Psoas muscle (tissue), 8 donors: ENCODE results near the gene LYPD4. TPM values are rescaled to one million over a fixed set of nuclear protein-coding genes. Genes with fewer than 3 reads are reported as not detected.

Source experiments
- ATAC-seq, 4 donors: fragments of 200-7000 bp; cut with Tn5 transposase; one replicate each; pipeline ENCODE4 v1.9.1; 2020; ENCODE audit warnings: moderate library complexity in 3 of 4, mild to moderate bottlenecking in 2 of 4
- DNase-seq, 2 donors: peaks; one replicate each; pipeline ENCODE4 v3.0.0-alpha.2; 2020
- H3K27ac ChIP-seq: fragments of 200-600 bp; one replicate; pipeline ENCODE4 v1.8.0; 2022
- H3K27me3 ChIP-seq, 3 donors: fragments of 200-600 bp in 1 of 3; one replicate each; pipeline versions ENCODE4 v1.6.1 to v1.8.0; 2013 to 2022; ENCODE audit warnings: low read length in 2 of 3, mild to moderate bottlenecking in 2 of 3, moderate library complexity in 1 of 3; ENCODE audit not compliant: insufficient read depth in 3 of 3
- H3K36me3 ChIP-seq, 2 donors: fragments of 200-600 bp in 1 of 2; one replicate each; pipeline versions ENCODE4 v1.6.1 to v1.8.0; 2013 to 2022; ENCODE audit warnings: low read depth in 1 of 2, mild to moderate bottlenecking in 1 of 2, moderate library complexity in 1 of 2; ENCODE audit not compliant: insufficient read depth in 1 of 2
- H3K4me1 ChIP-seq: fragments of 200-600 bp; one replicate; pipeline ENCODE4 v1.8.0; 2022
- H3K4me3 ChIP-seq: fragments of 200-600 bp; one replicate; pipeline ENCODE4 v1.8.0; 2022; ENCODE audit warnings: mild to moderate bottlenecking
- H3K9me3 ChIP-seq: fragments of 200-600 bp; one replicate; pipeline ENCODE4 v1.8.0; 2022
- CTCF ChIP-seq: fragments of 200-600 bp; IDR thresholded peaks from one replicate; pipeline ENCODE4 v1.8.0; 2022; ENCODE audit warnings: antibody characterized with exemption
- WGBS, 3 donors: extraction: QIAGEN DNeasy Blood & Tissue Kit; methylation state at CpG; one replicate each; pipeline versions ENCODE4 v1.1.6 to v1.1.7; 2013; 5-methylcytosine and 5-hydroxymethylcytosine counted together
- intact Hi-C, 2 donors: fragments of 100-400 bp; cut with DNase I; formaldehyde crosslinking; loops; one replicate each; pipeline versions ENCODE4 v1.11.0 to v1.14.2; 2022
- polyA plus RNA-seq, 3 donors: library from polyadenylated mRNA; stranded (reverse); fragments of 200-250 nt; gene quantifications; one replicate each; pipeline ENCODE4 v1.2.3, GENCODE V29; 2013
- total RNA-seq, 4 donors: library from RNA; stranded (reverse); fragmentation: NEBNext Ultra II Directional in 2 of 4; extraction: Animal tissue kit (Norgen Biotek cat#: 25700) in 2 of 4; gene quantifications; one replicate each; pipeline versions ENCODE4 v1.2.1 to v1.2.4, GENCODE V29; 2021 to 2023
- donor health status: healthy with polysubstance abuse.
- donor health status: DM: no; HTN: no; CAD: no; lungs with moderate emphysema.
- donor health status: Bipolar disorder and iron deficiency.
- donor health status: healthy.
- donor health status: DM: yes; HTN: yes; CAD: no.
- donor health status: DM: no; HTN: no; CAD: no.
- donor health status: DM: no; HTN: no; CAD: no.
- donor health status: DM: yes; HTN: yes; CAD: no.

The LYPD4 gene
- total and polyA plus RNA-seq, 7 donors, result not detected

GRCh38 chr19:41801792-41802211 is 42.7 kb downstream of the LYPD4 start:
- Histone ChIP-seq H3K27me3 (peaks cover 0 to 5% (median 0%) of the 10 kb centered on the region in 3 donors), H3K27ac (no peak overlapping the region), H3K4me1 (no peaks in the 10 kb centered on the region), H3K9me3 (no peaks in the 10 kb centered on the region), H3K36me3 (no peaks in the 10 kb centered on the region), H3K4me3 (no peak overlapping the region)
- no peak for TF ChIP-seq CTCF
- ATAC-seq, result no peak
- no peak for DNase-seq
- intact Hi-C loops, result no loop called here
- 47 to 58% (median 56%) methylated on average over 2 of the region's 2 CpGs for WGBS, 3 donors

GRCh38 chr19:41801031-41801430 is 43.5 kb downstream of the LYPD4 start:
- DNase-seq, result no peak
- ATAC-seq, result no peak
- no peak overlapping the region for H3K27ac ChIP-seq
- H3K9me3 ChIP-seq, result no peaks in the 10 kb centered on the region
- peaks cover 0 to 5% (median 0%) of the 10 kb centered on the region in 3 donors for H3K27me3 ChIP-seq
- WGBS, 3 donors, result 58 to 72% (median 63%) methylated on average over 4 of the region's 4 CpGs
- TF ChIP-seq CTCF, result no peak
- intact Hi-C loops, result no loop called here
- no peaks in the 10 kb centered on the region for H3K4me1 ChIP-seq
- H3K4me3 ChIP-seq, result no peak overlapping the region
- no peaks in the 10 kb centered on the region for H3K36me3 ChIP-seq

GRCh38 chr19:41799444-41800000 is 45.0 kb downstream of the LYPD4 start:
- ATAC-seq, result no peak
- 58 to 69% (median 67%) methylated on average over 9 of the region's 9 CpGs for WGBS, 3 donors
- DNase-seq, result no peak
- H3K36me3 ChIP-seq, result no peaks in the 10 kb centered on the region
- no peak for TF ChIP-seq CTCF
- H3K4me3 ChIP-seq, result no peak overlapping the region
- H3K27ac ChIP-seq, result no peak overlapping the region
- intact Hi-C loops, result no loop called here
- H3K4me1 ChIP-seq, result no peaks in the 10 kb centered on the region
- H3K27me3 ChIP-seq, result peaks cover 0 to 8% (median 0%) of the 10 kb centered on the region in 3 donors
- no peaks in the 10 kb centered on the region for H3K9me3 ChIP-seq

- DNase-seq, result no peak
- H3K4me1 ChIP-seq, result no peaks in the 10 kb centered on the region
- H3K9me3 ChIP-seq, result no peaks in the 10 kb centered on the region
- intact Hi-C loops, result no loop called here
- no peak overlapping the region for H3K27ac ChIP-seq
- TF ChIP-seq CTCF, result no peak
- ATAC-seq, result no peak
- WGBS, 3 donors, result 87 to 93% (median 91%) methylated on average over 1 of the region's 1 CpG
- no peak overlapping the region for H3K4me3 ChIP-seq
- H3K36me3 ChIP-seq, result no peaks in the 10 kb centered on the region
- H3K27me3 ChIP-seq, result peaks cover 0 to 14% (median 0%) of the 10 kb centered on the region in 3 donors
Observed at GRCh38 chr19:41796901-41797300, 47.6 kb downstream of the LYPD4 start.

GRCh38 chr19:41796362-41796761 is 48.1 kb downstream of the LYPD4 start, which contains the start of gene CEACAM3:
Gene CEACAM3, plus strand, starts transcription at chr19:41796587. Its CDS starts 91 bp downstream, at chr19:41796678.
- no peaks in the 10 kb centered on the region for H3K9me3 ChIP-seq
- H3K27me3 ChIP-seq, result peaks cover 0 to 13% (median 0%) of the 10 kb centered on the region in 3 donors
- no peak for DNase-seq
- no peak for ATAC-seq
- TF ChIP-seq CTCF, result no peak
- no peak within 1 kb of the TSS for H3K27ac ChIP-seq
- no peaks in the 10 kb centered on the region for H3K4me1 ChIP-seq
- no peaks in the 10 kb centered on the region for H3K36me3 ChIP-seq
- intact Hi-C loops, result no loop called here
- no peak within 1 kb of the TSS for H3K4me3 ChIP-seq
